NCI-H187 treated with DMSO at 0.1 percent for 48 hours (cell line): ENCODE results near the gene PARD3B.

Experiments used
- DNase-seq: peaks from one replicate; lab custom pipeline; 2025; lab: John Stamatoyannopoulos, UW

PARD3B gene

GRCh38 chr2:205058409-205058808, 513.1 kb downstream of the PARD3B start:
- DNase-seq: no peak

- no peak for DNase-seq
These were observed 515.0 kb downstream of the PARD3B start for GRCh38 chr2:205060269-205060668.

- no peak for DNase-seq
These were observed 520.8 kb downstream of the PARD3B start for GRCh38 chr2:205066081-205066480.

GRCh38 chr2:205069928-205070327, 524.7 kb downstream of the PARD3B start:
- no peak for DNase-seq

GRCh38 chr2:205070889-205071288, 525.6 kb downstream of the PARD3B start:
- no peak for DNase-seq

- no peak for DNase-seq
These were observed 528.3 kb downstream of the PARD3B start for GRCh38 chr2:205073433-205074020.

GRCh38 chr2:205076405-205076804, 531.1 kb downstream of the PARD3B start:
- DNase-seq: no peak

- no peak for DNase-seq
These were observed 531.9 kb downstream of the PARD3B start for GRCh38 chr2:205077159-205077558.

- DNase-seq: no peak
These were observed 533.5 kb downstream of the PARD3B start for GRCh38 chr2:205078762-205079161.

GRCh38 chr2:205079173-205079572, 533.9 kb downstream of the PARD3B start:
- no peak for DNase-seq

- no peak for DNase-seq
These were observed 541.4 kb downstream of the PARD3B start for GRCh38 chr2:205086662-205087061.

- no peak for DNase-seq
These were observed 542.6 kb downstream of the PARD3B start for GRCh38 chr2:205087862-205088261.

- no peak for DNase-seq
These were observed 544.7 kb downstream of the PARD3B start for GRCh38 chr2:205089958-205090357.

- DNase-seq: no peak
These were observed 546.1 kb downstream of the PARD3B start for GRCh38 chr2:205091411-205091810.

- DNase-seq: no peak
These were observed 548.8 kb downstream of the PARD3B start for GRCh38 chr2:205094031-205094430.

- DNase-seq: no peak
These were observed 558.4 kb downstream of the PARD3B start for GRCh38 chr2:205103699-205104098.

GRCh38 chr2:205107810-205108209, 562.5 kb downstream of the PARD3B start:
- no peak for DNase-seq

- DNase-seq: no peak
These were observed 570.2 kb downstream of the PARD3B start for GRCh38 chr2:205115511-205115910.

GRCh38 chr2:205117125-205117524, 571.9 kb downstream of the PARD3B start:
- no peak for DNase-seq

GRCh38 chr2:205119136-205119535, 573.9 kb downstream of the PARD3B start:
- DNase-seq: no peak

GRCh38 chr2:205128726-205129125, 583.5 kb downstream of the PARD3B start:
- DNase-seq: no peak

- DNase-seq: no peak
These were observed 584.3 kb downstream of the PARD3B start for GRCh38 chr2:205129531-205129930.

GRCh38 chr2:205130111-205130829, 585.0 kb downstream of the PARD3B start:
- DNase-seq: no peak

GRCh38 chr2:205133544-205133943, 588.3 kb downstream of the PARD3B start:
- no peak for DNase-seq
